Smooth muscle cell (in vitro differentiated cells): ENCODE measurements around the gene C1QTNF8. TPM values are rescaled to one million over a fixed set of nuclear protein-coding genes. Genes with fewer than 3 reads are reported as not detected.

Experiments used
- DNase-seq: peaks from one replicate; lab custom pipeline; 2025; ENCODE audit not compliant: unreplicated experiment; lab: John Stamatoyannopoulos, UW
- H2AFZ ChIP-seq: fragments of 200-600 bp; sonication (generic); 2 replicates; pipeline ENCODE4 v1.6.0; 2016; ENCODE audit warnings: antibody characterized with exemption, low read depth, mild to moderate bottlenecking
- H3F3A ChIP-seq: fragments of 200-600 bp; sonication (generic); 2 replicates; pipeline ENCODE4 v1.6.0; 2017; ENCODE audit warnings: antibody characterized with exemption, low read depth
- H3K27ac ChIP-seq: fragments of 200-600 bp; sonication (generic); 2 replicates; pipeline ENCODE4 v1.5.1; 2016; ENCODE audit warnings: low read depth, mild to moderate bottlenecking
- H3K27me3 ChIP-seq: fragments of 200-600 bp; sonication (generic); 2 replicates; pipeline ENCODE4 v1.6.1; 2016; ENCODE audit warnings: low read depth, mild to moderate bottlenecking
- H3K36me3 ChIP-seq: fragments of 200-600 bp; sonication (generic); 2 replicates; pipeline ENCODE4 v1.5.1; 2016; ENCODE audit warnings: low read depth
- H3K4me1 ChIP-seq: fragments of 200-600 bp; sonication (generic); 2 replicates; pipeline ENCODE4 v1.5.1; 2016; ENCODE audit warnings: low read depth
- H3K4me2 ChIP-seq: fragments of 200-600 bp; sonication (generic); 2 replicates; pipeline ENCODE4 v1.6.0; 2016; ENCODE audit warnings: mild to moderate bottlenecking
- H3K4me3 ChIP-seq: fragments of 200-600 bp; sonication (generic); 2 replicates; pipeline ENCODE4 v1.5.1; 2016; ENCODE audit warnings: mild to moderate bottlenecking
- H3K79me2 ChIP-seq: fragments of 200-600 bp; sonication (generic); 2 replicates; pipeline ENCODE4 v1.6.0; 2016; ENCODE audit warnings: low read depth, mild to moderate bottlenecking
- H3K9ac ChIP-seq: fragments of 200-600 bp; sonication (generic); 2 replicates; pipeline ENCODE4 v1.6.0; 2016; ENCODE audit warnings: low read depth
- H3K9me3 ChIP-seq: fragments of 200-600 bp; sonication (generic); replicated peaks from 2 replicates; pipeline ENCODE4 v1.5.1; 2016; ENCODE audit warnings: low read depth
- H4K20me1 ChIP-seq: fragments of 200-600 bp; sonication (generic); 2 replicates; pipeline ENCODE4 v1.6.0; 2016; ENCODE audit warnings: low read depth
- CTCF ChIP-seq: fragments of 200-600 bp; sonication (generic); IDR thresholded peaks from 2 replicates; pipeline ENCODE4 v1.5.1; 2017; ENCODE audit warnings: borderline replicate concordance, mild to moderate bottlenecking, antibody characterized with exemption; ENCODE audit not compliant: insufficient read depth, poor library complexity, severe bottlenecking
- WGBS: methylation state at CpG from one replicate; pipeline ENCODE4 v1.1.7; 2016; ENCODE audit warnings: low lambda C conversion rate; 5-methylcytosine and 5-hydroxymethylcytosine counted together
- polyA plus RNA-seq: library from polyadenylated mRNA; unstranded; fragments of >200 nt; fragmentation: Nextera tagmentation; extraction: Ambion mirVana; gene quantifications from 2 replicates; pipeline ENCODE4 v1.2.1, GENCODE V29; 2016
- total RNA-seq: library from RNA; depleted of rRNA; stranded (reverse); fragments of >200 nt; gene quantifications from 2 replicates; pipeline ENCODE4 v1.2.3, GENCODE V29; 2014

The C1QTNF8 gene
- total and polyA plus RNA-seq, 2 experiments from 2014 or later = not detected

DNA sequence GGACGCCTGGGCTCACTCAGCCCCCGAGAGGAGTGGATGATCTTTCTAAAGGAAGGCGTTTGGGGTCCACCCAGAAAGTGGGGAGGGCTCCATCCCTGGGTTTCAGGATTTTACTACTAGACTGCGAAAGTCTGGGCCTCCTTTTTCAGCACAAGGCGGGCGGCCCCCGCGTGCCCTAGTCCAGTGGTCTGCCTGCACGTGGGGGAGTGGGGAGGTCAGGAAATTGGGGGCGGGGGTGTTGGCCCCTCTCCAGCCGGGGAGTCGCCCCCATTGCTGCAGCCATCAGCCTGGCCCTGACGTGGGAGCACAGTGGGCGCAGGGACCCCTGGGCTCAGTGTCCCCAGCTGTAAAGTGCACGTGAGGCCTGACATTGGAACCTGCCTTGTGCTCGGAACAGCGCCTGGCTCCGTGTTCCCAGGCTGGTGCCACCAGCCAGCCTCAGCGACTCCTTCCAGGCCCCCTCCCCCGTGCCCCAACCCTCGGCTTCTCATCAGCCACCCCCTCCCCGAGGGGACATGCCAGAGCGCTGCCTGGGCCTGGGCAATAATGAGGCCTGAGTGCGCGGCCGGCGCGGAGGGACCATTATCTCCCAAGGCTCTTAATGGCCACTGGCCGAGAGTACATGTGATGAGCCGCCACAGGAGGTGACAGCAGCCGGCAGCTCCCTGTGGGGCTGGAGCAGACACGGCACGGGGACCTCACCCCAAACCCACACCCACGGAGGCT lies 2.4 kb upstream of the C1QTNF8 start:
- 82% methylated on average over 26 of the region's 34 CpGs for WGBS
- H3K4me3 ChIP-seq = no peak overlapping the region
- H4K20me1 ChIP-seq = no peaks in the 10 kb centered on the region
- no peak for DNase-seq
- H3K4me2 ChIP-seq = no peak overlapping the region
- no peak for TF ChIP-seq CTCF
- peaks cover 18% of the 10 kb centered on the region for H3K4me1 ChIP-seq
- H3K27ac ChIP-seq = no peak overlapping the region
- H3K9ac ChIP-seq = no peak overlapping the region
- H3K27me3 ChIP-seq = peaks cover 2% of the 10 kb centered on the region
- no peaks in the 10 kb centered on the region for H3K9me3 ChIP-seq
- no peaks in the 10 kb centered on the region for H3K36me3 ChIP-seq
- no peaks in the 10 kb centered on the region for H3F3A ChIP-seq
- no peaks in the 10 kb centered on the region for H3K79me2 ChIP-seq
- no peak overlapping the region for H2AFZ ChIP-seq

DNA sequence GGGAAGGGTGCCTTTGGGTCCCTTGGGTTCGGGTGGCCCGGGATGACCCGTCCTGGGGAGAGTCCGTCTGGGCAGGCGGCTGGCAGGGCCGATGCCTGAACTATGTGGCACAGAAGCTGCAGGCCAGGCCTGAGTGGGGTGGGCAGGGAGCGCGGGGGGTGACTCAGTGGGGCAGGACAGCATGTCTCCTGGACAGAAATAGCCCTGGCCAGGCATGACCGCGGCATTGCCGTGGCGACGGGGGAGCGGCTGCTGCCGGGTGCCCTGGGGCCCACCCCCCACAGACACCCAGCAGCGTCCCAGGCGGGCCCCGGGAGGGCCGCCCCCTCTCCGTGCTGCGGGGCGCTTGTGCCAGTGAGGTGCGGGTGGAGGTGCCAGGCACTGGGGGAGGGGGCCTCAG lies 1.8 kb upstream of the C1QTNF8 start:
- Histone ChIP-seq H3K4me3 (no peak overlapping the region), H3K36me3 (no peaks in the 10 kb centered on the region), H3K9me3 (no peaks in the 10 kb centered on the region), H4K20me1 (no peaks in the 10 kb centered on the region), H2AFZ (no peak overlapping the region), H3F3A (no peaks in the 10 kb centered on the region), H3K4me1 (peaks cover 12% of the 10 kb centered on the region), H3K4me2 (no peak overlapping the region), H3K27me3 (no peaks in the 10 kb centered on the region), H3K27ac (no peak overlapping the region), H3K9ac (no peak overlapping the region), H3K79me2 (no peaks in the 10 kb centered on the region)
- TF ChIP-seq CTCF = no peak
- 96% methylated on average over 10 of the region's 23 CpGs for WGBS
- DNase-seq = no peak

DNA sequence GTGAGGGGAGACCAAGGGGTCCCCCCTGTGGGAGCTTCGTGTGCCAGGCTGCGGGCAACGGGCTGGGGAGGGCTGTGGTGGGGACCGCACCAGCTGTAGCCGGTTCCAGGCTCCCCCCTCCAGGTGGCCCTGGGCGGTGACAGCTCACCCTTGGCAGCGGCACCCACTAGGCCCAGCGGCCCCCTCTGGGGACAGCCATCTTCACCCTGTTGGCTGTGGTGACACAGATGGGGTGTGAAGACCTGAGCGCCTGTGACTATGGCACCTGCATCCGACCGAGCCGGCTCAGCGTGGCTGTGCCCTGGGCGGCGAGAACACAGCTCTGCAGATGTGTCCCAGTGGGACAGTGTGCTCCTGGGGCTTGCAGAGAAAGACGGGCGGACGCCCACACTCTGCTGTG lies 1.1 kb upstream of the C1QTNF8 start:
- Histone ChIP-seq H3K9ac (no peak overlapping the region), H3K4me2 (no peak overlapping the region), H3K4me1 (peaks cover 12% of the 10 kb centered on the region), H3K27ac (no peak overlapping the region), H3K79me2 (no peaks in the 10 kb centered on the region), H4K20me1 (no peaks in the 10 kb centered on the region), H3K9me3 (no peaks in the 10 kb centered on the region), H3K36me3 (no peaks in the 10 kb centered on the region), H3K4me3 (no peak overlapping the region), H3F3A (no peaks in the 10 kb centered on the region), H3K27me3 (no peaks in the 10 kb centered on the region), H2AFZ (no peak overlapping the region)
- WGBS = 97% methylated on average over 18 of the region's 18 CpGs
- DNase-seq = no peak
- TF ChIP-seq CTCF = no peak
